Measurements from ENCODE around the gene CCDC77.

Gene CCDC77

GRCh38 chr12:482061-482460, 80.6 kb downstream of the CCDC77 start:
- Histone ChIP-seq H3K18ac (ENCODE audit: low read depth in 1 of 2, low read length in 2 of 2) (peak overlapping the region in 1 of 2 experiments; percentile 69), H3K4me2 (ENCODE audit: low read length, poor library complexity, severe bottlenecking) (no peak overlapping the region), H2AFZ (ENCODE audit: low read depth, low read length) (no peak overlapping the region), H2BK5ac (ENCODE audit: low read depth, low read length, poor library complexity, severe bottlenecking) (no peak overlapping the region), H2BK120ac (ENCODE audit: low read depth, low read length) (no peak overlapping the region), H3K4me1 (ENCODE audit: control insufficient read depth, insufficient read depth, low read depth, low read length) (peaks cover 9% of the 10 kb centered on the region), H2AK5ac (ENCODE audit: low read length, severe bottlenecking) (no peak overlapping the region), H2BK12ac (ENCODE audit: low read length in 2 of 2) (no peak overlapping the region), H3K23ac (ENCODE audit: low read length in 2 of 2) (no peak overlapping the region), H3K36me3 (ENCODE audit: control insufficient read depth in 1 of 2, insufficient read depth in 2 of 2, low read depth in 1 of 2, low read length in 2 of 2) (no peaks in the 10 kb centered on the region), H3K27ac (ENCODE audit: low read length, poor library complexity, severe bottlenecking) (no peak overlapping the region), H3K27me3 (ENCODE audit: control insufficient read depth in 1 of 2, insufficient read depth in 1 of 2, low read length in 2 of 2) (peaks cover 28 to 60% of the 10 kb centered on the region in 2 experiments), H3K4me3 (ENCODE audit: insufficient read depth in 1 of 2, low read depth in 1 of 2, low read length in 2 of 2) (no peak overlapping the region), H3K4ac (ENCODE audit: low read depth in 1 of 2, low read length in 2 of 2) (no peak overlapping the region), H4K91ac (ENCODE audit: low read length) (no peak overlapping the region), H4K8ac (ENCODE audit: low read length) (no peak overlapping the region), H3K9me3 (ENCODE audit: control insufficient read depth, low read length) (no peaks in the 10 kb centered on the region), H3K14ac (ENCODE audit: low read length in 2 of 2) (no peak overlapping the region), H2BK15ac (ENCODE audit: low read depth, poor library complexity, severe bottlenecking) (no peak overlapping the region), H3K9ac (ENCODE audit: low read length) (no peak overlapping the region), H3K79me1 (replicated peaks; ENCODE audit: low read length, poor library complexity, severe bottlenecking) (no peaks in the 10 kb centered on the region)
- 98% methylated on average over 3 of the region's 3 CpGs for WGBS
- no peak for DNase-seq

- Histone ChIP-seq H3K27me3 (ENCODE audit: control insufficient read depth in 1 of 2, insufficient read depth in 1 of 2, low read length in 2 of 2) (peaks cover 28 to 41% of the 10 kb centered on the region in 2 experiments), H2BK5ac (ENCODE audit: low read depth, low read length, poor library complexity, severe bottlenecking) (no peak overlapping the region), H3K79me1 (replicated peaks; ENCODE audit: low read length, poor library complexity, severe bottlenecking) (no peaks in the 10 kb centered on the region), H2BK15ac (ENCODE audit: low read depth, poor library complexity, severe bottlenecking) (no peak overlapping the region), H3K4me3 (ENCODE audit: insufficient read depth in 1 of 2, low read depth in 1 of 2, low read length in 2 of 2) (no peak overlapping the region), H3K18ac (ENCODE audit: low read depth in 1 of 2, low read length in 2 of 2) (no peak overlapping the region), H4K8ac (ENCODE audit: low read length) (no peak overlapping the region), H3K14ac (ENCODE audit: low read length in 2 of 2) (no peak overlapping the region), H3K27ac (ENCODE audit: low read length, poor library complexity, severe bottlenecking) (no peak overlapping the region), H2AK5ac (ENCODE audit: low read length, severe bottlenecking) (no peak overlapping the region), H4K91ac (ENCODE audit: low read length) (no peak overlapping the region), H3K4ac (ENCODE audit: low read depth in 1 of 2, low read length in 2 of 2) (no peak overlapping the region), H3K9me3 (ENCODE audit: control insufficient read depth, low read length) (no peaks in the 10 kb centered on the region), H3K36me3 (ENCODE audit: control insufficient read depth in 1 of 2, insufficient read depth in 2 of 2, low read depth in 1 of 2, low read length in 2 of 2) (no peaks in the 10 kb centered on the region), H2BK12ac (ENCODE audit: low read length in 2 of 2) (no peak overlapping the region), H3K9ac (ENCODE audit: low read length) (no peak overlapping the region), H3K4me2 (ENCODE audit: low read length, poor library complexity, severe bottlenecking) (no peak overlapping the region), H2AFZ (ENCODE audit: low read depth, low read length) (no peak overlapping the region), H3K23ac (ENCODE audit: low read length in 2 of 2) (no peak overlapping the region), H3K4me1 (ENCODE audit: control insufficient read depth, insufficient read depth, low read depth, low read length) (peaks cover 9% of the 10 kb centered on the region), H2BK120ac (ENCODE audit: low read depth, low read length) (no peak overlapping the region)
- WGBS = 83% methylated on average over 11 of the region's 11 CpGs
- DNase-seq = no peak
Observed at GRCh38 chr12:484096-484495, 82.7 kb downstream of the CCDC77 start.

- no peak overlapping the region for H3K27ac ChIP-seq (ENCODE audit: low read length, poor library complexity, severe bottlenecking)
- H3K4me2 ChIP-seq (ENCODE audit: low read length, poor library complexity, severe bottlenecking) = no peak overlapping the region
- H3K14ac ChIP-seq (ENCODE audit: low read length in 2 of 2) = no peak overlapping the region
- H3K23ac ChIP-seq (ENCODE audit: low read length in 2 of 2) = no peak overlapping the region
- peaks cover 1 to 31% of the 10 kb centered on the region in 2 experiments for H3K27me3 ChIP-seq (ENCODE audit: control insufficient read depth in 1 of 2, insufficient read depth in 1 of 2, low read length in 2 of 2)
- no peaks in the 10 kb centered on the region for H3K4me1 ChIP-seq (ENCODE audit: control insufficient read depth, insufficient read depth, low read depth, low read length)
- no peak overlapping the region for H2BK12ac ChIP-seq (ENCODE audit: low read length in 2 of 2)
- peaks cover 30% of the 10 kb centered on the region for H3K9me3 ChIP-seq (ENCODE audit: control insufficient read depth, low read length)
- H2BK5ac ChIP-seq (ENCODE audit: low read depth, low read length, poor library complexity, severe bottlenecking) = no peak overlapping the region
- no peak overlapping the region for H4K91ac ChIP-seq (ENCODE audit: low read length)
- no peak overlapping the region for H3K4ac ChIP-seq (ENCODE audit: low read depth in 1 of 2, low read length in 2 of 2)
- no peak overlapping the region for H2BK15ac ChIP-seq (ENCODE audit: low read depth, poor library complexity, severe bottlenecking)
- no peak overlapping the region for H3K4me3 ChIP-seq (ENCODE audit: insufficient read depth in 1 of 2, low read depth in 1 of 2, low read length in 2 of 2)
- H3K36me3 ChIP-seq (ENCODE audit: control insufficient read depth in 1 of 2, insufficient read depth in 2 of 2, low read depth in 1 of 2, low read length in 2 of 2) = no peaks in the 10 kb centered on the region
- H3K9ac ChIP-seq (ENCODE audit: low read length) = no peak overlapping the region
- no peak for DNase-seq
- no peak overlapping the region for H2AK5ac ChIP-seq (ENCODE audit: low read length, severe bottlenecking)
- no peak overlapping the region for H2AFZ ChIP-seq (ENCODE audit: low read depth, low read length)
- no peak overlapping the region for H4K8ac ChIP-seq (ENCODE audit: low read length)
- no peak overlapping the region for H3K18ac ChIP-seq (ENCODE audit: low read depth in 1 of 2, low read length in 2 of 2)
- H3K79me1 ChIP-seq (replicated peaks; ENCODE audit: low read length, poor library complexity, severe bottlenecking) = no peaks in the 10 kb centered on the region
- no peak overlapping the region for H2BK120ac ChIP-seq (ENCODE audit: low read depth, low read length)
Observed at GRCh38 chr12:490260-490659, 88.8 kb downstream of the CCDC77 start.

Measured in mesenchymal stem cell (in vitro differentiated cells and primary cell).